Astrocyte (in vitro differentiated cells and primary cell): ENCODE results near the gene EVA1C. TPM values are rescaled to one million over a fixed set of nuclear protein-coding genes. Genes with fewer than 3 reads are reported as not detected.
"Not testable (repeated sequence)": the region's sequence is repeated elsewhere in the genome, so short reads cannot be mapped to it uniquely, and the experiment has no call there.

Source experiments
- DNase-seq: peaks from one replicate; pipeline ENCODE4 v3.0.0-alpha.2; 2010; ENCODE audit warnings: low read depth
- FAIRE-seq: peaks from 2 replicates; lab custom pipeline; 2011; peaks lifted over from hg19 to GRCh38; lab: Jason Lieb, UNC
- H2AFZ ChIP-seq: 2 replicates; pipeline ENCODE4 v1.6.0; 2012; ENCODE audit warnings: low read depth, low read length, inconsistent platforms
- H3K27ac ChIP-seq: 2 replicates; pipeline ENCODE4 v1.5.1; 2011; ENCODE audit warnings: low read depth, low read length, inconsistent platforms
- H3K27me3 ChIP-seq: 2 replicates; pipeline ENCODE4 v1.6.0; 2011; ENCODE audit warnings: low read length, inconsistent platforms; ENCODE audit not compliant: insufficient read depth
- H3K36me3 ChIP-seq: 2 replicates; pipeline ENCODE4 v1.5.1; 2011; ENCODE audit warnings: low read length, inconsistent platforms; ENCODE audit not compliant: insufficient read depth
- H3K4me1 ChIP-seq: 2 replicates; pipeline ENCODE4 v1.5.1; 2011; ENCODE audit warnings: low read length, inconsistent platforms; ENCODE audit not compliant: insufficient read depth
- H3K4me2 ChIP-seq: 2 replicates; pipeline ENCODE4 v1.6.0; 2012; ENCODE audit warnings: low read length, inconsistent platforms
- H3K4me3 ChIP-seq: 2 replicates; pipeline ENCODE4 v1.5.1; 2011; ENCODE audit warnings: low read depth, mild to moderate bottlenecking, low read length, inconsistent platforms; ENCODE audit not compliant: insufficient read depth
- H3K79me2 ChIP-seq: 2 replicates; pipeline ENCODE4 v1.6.0; 2012; ENCODE audit warnings: mild to moderate bottlenecking, low read length, inconsistent platforms; ENCODE audit not compliant: insufficient read depth
- H3K9ac ChIP-seq: 2 replicates; pipeline ENCODE4 v1.6.0; 2012; ENCODE audit warnings: mild to moderate bottlenecking, low read length, inconsistent platforms
- H3K9me3 ChIP-seq: 2 replicates; pipeline ENCODE4 v1.5.1; 2012; ENCODE audit warnings: low read depth, mild to moderate bottlenecking, low read length, inconsistent platforms; ENCODE audit not compliant: insufficient read depth
- H4K20me1 ChIP-seq: 2 replicates; pipeline ENCODE4 v1.6.0; 2012; ENCODE audit warnings: low read length, inconsistent platforms; ENCODE audit not compliant: insufficient read depth
- H3K27ac Mint-ChIP-seq: one replicate; pipeline ENCODE4 v1.8.0; 2021; ENCODE audit warnings: mild to moderate bottlenecking, mixed read lengths; ENCODE audit not compliant: unreplicated experiment
- H3K27me3 Mint-ChIP-seq: one replicate; pipeline ENCODE4 v1.8.0; 2021; ENCODE audit warnings: low read depth, mixed read lengths; ENCODE audit not compliant: unreplicated experiment
- H3K36me3 Mint-ChIP-seq: one replicate; pipeline ENCODE4 v1.8.0; 2021; ENCODE audit warnings: low read depth, mixed read lengths; ENCODE audit not compliant: unreplicated experiment
- H3K4me1 Mint-ChIP-seq: one replicate; pipeline ENCODE4 v1.8.0; 2021; ENCODE audit warnings: low read depth, mixed read lengths; ENCODE audit not compliant: unreplicated experiment
- H3K4me3 Mint-ChIP-seq: one replicate; pipeline ENCODE4 v1.8.0; 2021; ENCODE audit warnings: mild to moderate bottlenecking, moderate library complexity, mixed read lengths; ENCODE audit not compliant: unreplicated experiment
- H3K9me3 Mint-ChIP-seq: one replicate; pipeline ENCODE4 v1.8.0; 2021; ENCODE audit warnings: mild to moderate bottlenecking, mixed read lengths; ENCODE audit not compliant: unreplicated experiment
- EZH2 ChIP-seq: IDR thresholded peaks from 2 replicates; pipeline ENCODE4 v1.6.1; 2012; ENCODE audit warnings: mild to moderate bottlenecking, low read length, inconsistent platforms; ENCODE audit not compliant: insufficient read depth
- total RNA-seq: library from RNA; stranded (reverse); gene quantifications from 2 replicates; pipeline ENCODE4 v1.2.1, GENCODE V29; 2021
- TF ChIP-seq, protein P1 (sequence below): IDR thresholded peaks from 2 replicates; pipeline ENCODE4 v1.5.1; 2011; ENCODE audit warnings: low read depth, mild to moderate bottlenecking, inconsistent platforms, low read length, moderate library complexity; ENCODE audit not compliant: insufficient read depth

EVA1C gene
- total RNA-seq, 1 donor from 2014 or later, result not detected

DNA sequence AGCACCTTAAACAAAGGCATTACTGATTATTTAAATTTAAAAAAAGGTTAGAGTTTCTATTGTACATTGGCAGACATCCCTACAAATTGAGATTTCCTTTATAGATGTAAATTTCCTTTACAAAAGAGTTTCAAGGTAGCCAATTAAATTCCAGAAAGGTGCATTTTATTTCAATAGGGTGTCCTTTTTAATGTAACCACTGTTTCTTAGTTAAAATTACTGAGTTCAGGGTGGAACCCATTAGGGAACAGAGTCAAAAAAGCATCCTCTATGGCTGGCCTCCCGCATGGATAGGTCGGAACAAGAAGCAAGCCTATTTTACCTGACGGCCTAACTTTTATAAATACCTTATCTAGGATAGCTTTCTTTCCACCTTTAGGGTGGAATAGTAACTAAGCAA is 148.4 kb downstream of the EVA1C start:
- Histone ChIP-seq H3K9me3 (no peaks in the 10 kb centered on the region), H3K4me2 (no peak overlapping the region), H3K9ac (no peak overlapping the region), H3K27me3 (no peaks in the 10 kb centered on the region), H2AFZ (no peak overlapping the region), H3K4me1 (no peaks in the 10 kb centered on the region), H3K4me3 (no peak overlapping the region), H3K79me2 (no peaks in the 10 kb centered on the region), H4K20me1 (no peaks in the 10 kb centered on the region), H3K36me3 (no peaks in the 10 kb centered on the region), H3K27ac (no peak overlapping the region)
- FAIRE-seq (no peak), DNase-seq (no peak)
- Mint-ChIP-seq H3K4me3 (no peak overlapping the region), H3K36me3 (no peaks in the 10 kb centered on the region), H3K27me3 (peaks cover 3% of the 10 kb centered on the region), H3K4me1 (no peaks in the 10 kb centered on the region), H3K27ac (no peak overlapping the region), H3K9me3 (peaks cover 10% of the 10 kb centered on the region)
- TF ChIP-seq, protein P1, sequence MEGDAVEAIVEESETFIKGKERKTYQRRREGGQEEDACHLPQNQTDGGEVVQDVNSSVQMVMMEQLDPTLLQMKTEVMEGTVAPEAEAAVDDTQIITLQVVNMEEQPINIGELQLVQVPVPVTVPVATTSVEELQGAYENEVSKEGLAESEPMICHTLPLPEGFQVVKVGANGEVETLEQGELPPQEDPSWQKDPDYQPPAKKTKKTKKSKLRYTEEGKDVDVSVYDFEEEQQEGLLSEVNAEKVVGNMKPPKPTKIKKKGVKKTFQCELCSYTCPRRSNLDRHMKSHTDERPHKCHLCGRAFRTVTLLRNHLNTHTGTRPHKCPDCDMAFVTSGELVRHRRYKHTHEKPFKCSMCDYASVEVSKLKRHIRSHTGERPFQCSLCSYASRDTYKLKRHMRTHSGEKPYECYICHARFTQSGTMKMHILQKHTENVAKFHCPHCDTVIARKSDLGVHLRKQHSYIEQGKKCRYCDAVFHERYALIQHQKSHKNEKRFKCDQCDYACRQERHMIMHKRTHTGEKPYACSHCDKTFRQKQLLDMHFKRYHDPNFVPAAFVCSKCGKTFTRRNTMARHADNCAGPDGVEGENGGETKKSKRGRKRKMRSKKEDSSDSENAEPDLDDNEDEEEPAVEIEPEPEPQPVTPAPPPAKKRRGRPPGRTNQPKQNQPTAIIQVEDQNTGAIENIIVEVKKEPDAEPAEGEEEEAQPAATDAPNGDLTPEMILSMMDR, result no peak
- no peak for TF ChIP-seq EZH2

DNA sequence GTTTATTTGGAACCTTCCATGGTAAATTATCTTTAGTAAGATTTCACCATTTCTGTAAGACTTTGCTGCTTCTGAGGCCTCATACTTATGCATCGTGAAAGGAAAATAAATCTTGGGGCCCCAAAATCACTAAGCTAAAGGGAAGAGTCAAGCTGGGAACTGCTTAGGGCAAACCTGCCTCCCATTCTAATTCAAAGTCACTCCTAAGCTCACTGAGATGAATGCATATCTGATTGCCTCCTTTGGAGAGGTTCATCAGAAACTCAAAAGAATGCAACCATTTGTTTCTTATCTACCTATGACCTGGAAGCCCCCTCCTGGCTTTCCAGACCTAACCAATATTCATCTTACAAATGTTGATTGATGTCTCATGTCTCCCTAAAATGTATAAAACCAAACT is 149.0 kb downstream of the EVA1C start:
- H3K4me3 Mint-ChIP-seq, H3K27ac Mint-ChIP-seq, H3K27ac ChIP-seq: not testable (repeated sequence)

DNA sequence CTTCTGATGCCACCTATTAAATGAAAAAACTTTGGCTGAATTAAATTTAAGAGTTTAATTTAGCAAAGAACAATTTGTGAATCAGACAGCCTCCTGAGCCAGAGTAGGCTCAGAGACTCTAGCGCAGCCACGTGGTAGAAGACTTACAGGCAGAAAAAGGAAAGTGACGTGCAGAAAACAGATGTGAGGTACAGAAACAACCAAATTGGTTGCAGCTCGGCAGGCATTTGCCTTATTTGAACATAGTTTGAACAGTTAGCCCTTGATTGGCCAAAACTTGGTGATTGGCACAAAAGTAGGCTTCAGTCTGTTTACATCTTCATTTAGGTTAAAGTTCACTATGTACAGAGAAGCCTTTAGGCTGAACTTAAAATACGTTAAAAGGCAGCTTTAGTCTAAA is 149.9 kb downstream of the EVA1C start:
- Histone ChIP-seq H3K4me2 (no peak overlapping the region), H3K9ac (no peak overlapping the region), H2AFZ (no peak overlapping the region), H3K27me3 (no peaks in the 10 kb centered on the region), H3K36me3 (no peaks in the 10 kb centered on the region), H3K79me2 (no peaks in the 10 kb centered on the region), H3K4me1 (peaks cover 3% of the 10 kb centered on the region), H4K20me1 (no peaks in the 10 kb centered on the region), H3K4me3 (no peak overlapping the region), H3K9me3 (no peaks in the 10 kb centered on the region), H3K27ac (no peak overlapping the region)
- Mint-ChIP-seq H3K36me3 (no peaks in the 10 kb centered on the region), H3K4me3 (no peak overlapping the region), H3K27ac (peak overlapping the region; percentile 14), H3K4me1 (no peaks in the 10 kb centered on the region), H3K27me3 (peaks cover 2% of the 10 kb centered on the region), H3K9me3 (peaks cover 10% of the 10 kb centered on the region)
- DNase-seq, result peak; percentile 64
- peak; percentile 85 for FAIRE-seq
- TF ChIP-seq, protein P1, result peak; percentile 55
- TF ChIP-seq EZH2, result no peak

More for the DNA sequence above, 149.0 kb downstream of the EVA1C start:
- H3K79me2 ChIP-seq, H3K27me3 Mint-ChIP-seq, H4K20me1 ChIP-seq, H3K9me3 Mint-ChIP-seq, H3K36me3 ChIP-seq, DNase-seq, FAIRE-seq, H3K9ac ChIP-seq, H3K9me3 ChIP-seq, H3K4me1 Mint-ChIP-seq, H3K27me3 ChIP-seq, H3K4me3 ChIP-seq, H3K36me3 Mint-ChIP-seq, H3K4me1 ChIP-seq, H2AFZ ChIP-seq, H3K4me2 ChIP-seq: not testable (repeated sequence)
